Stimulated activated CD8-positive, alpha-beta memory T cell treated with anti-CD3 and anti-CD28 coated beads, Interleukin-2, amount 100 ng/mL, for 48 hours (primary cell): ENCODE measurements around the gene CD9.
"Not testable (repeated sequence)": the region's sequence is repeated elsewhere in the genome, so short reads cannot be mapped to it uniquely, and the experiment has no call there.

ENCODE experiments used
- DNase-seq, 2 donors: peaks; one replicate each; pipeline ENCODE4 v3.0.0-alpha.2; 2020; ENCODE audit warnings: low read depth in 2 of 2

The CD9 gene

DNA sequence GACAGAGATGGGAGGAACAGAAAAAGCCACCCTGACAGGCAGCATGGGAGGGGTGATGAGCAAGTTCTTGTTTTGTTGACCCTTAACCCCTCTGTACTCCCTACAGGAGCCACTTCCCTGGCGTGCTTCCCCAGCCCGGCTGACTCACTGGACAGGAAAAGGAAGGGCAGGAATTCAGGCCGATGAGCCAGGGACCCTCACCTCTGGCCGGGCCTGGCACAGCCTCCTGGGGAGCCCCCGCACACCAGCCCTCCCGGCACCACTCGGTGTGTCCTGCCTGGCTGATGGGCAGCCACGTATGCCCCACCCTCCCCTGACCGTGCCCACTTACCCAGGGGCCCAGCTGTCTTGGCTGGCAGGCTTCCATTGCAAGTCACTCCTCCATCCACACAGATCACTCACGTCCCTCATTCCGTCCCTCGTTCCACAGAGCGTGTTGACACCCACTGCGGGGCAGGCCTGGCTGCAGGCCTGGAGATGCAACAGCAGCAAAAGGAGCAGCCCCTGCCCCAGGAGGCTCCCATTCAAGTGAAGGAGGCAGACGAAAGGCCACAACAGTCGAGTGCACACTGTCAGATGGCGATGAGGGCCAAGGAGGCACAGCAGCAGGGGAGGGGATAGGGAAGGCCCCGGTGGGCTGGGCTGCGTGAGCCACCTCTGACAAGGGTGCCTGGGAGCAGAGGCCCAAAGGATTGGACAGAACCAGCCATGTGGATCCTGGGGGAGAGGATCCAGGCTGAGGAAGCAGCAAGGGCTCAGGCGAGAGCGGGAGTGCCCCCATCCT, 19.7 kb upstream of the CD9 start:
- DNase-seq: no peak

- no peak for DNase-seq
These were observed 19.0 kb upstream of the CD9 start for GRCh38 chr12:6181166-6181565.

DNA sequence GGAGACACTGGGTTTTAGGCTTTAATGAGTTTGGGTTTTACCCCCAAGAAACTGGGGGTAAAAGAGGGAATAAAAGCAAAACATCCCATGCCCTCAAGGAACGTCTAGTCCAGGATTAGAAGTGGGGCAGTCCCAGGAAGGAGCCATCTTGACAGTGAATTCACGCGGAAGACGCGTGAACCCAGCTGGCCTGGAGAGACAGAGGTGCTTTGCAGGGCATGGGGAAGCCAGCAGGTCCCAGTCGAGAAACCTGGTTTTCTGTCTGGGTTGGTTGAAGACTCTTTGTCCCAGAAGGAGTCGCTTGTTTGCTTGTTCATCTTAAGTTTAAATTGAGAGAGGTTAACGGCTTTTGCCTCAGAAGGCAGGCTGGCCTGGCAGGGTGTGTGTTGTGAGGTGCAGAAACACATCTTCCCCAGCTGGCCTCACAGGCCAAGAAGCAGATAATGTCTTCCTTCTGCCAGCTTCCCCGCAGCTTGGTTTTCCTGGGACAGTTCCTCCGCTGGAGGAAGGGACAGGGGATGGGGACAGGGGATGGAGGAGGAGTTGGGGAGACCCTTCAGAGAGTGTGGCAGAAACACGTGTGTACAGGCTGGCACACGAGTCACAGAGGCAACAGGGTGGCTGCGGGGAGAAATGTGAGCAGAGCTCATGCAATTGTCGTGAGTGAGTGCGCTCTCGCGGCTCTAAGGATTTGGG, 18.5 kb upstream of the CD9 start:
- DNase-seq: no peak

GRCh38 chr12:6182279-6182898, 17.8 kb upstream of the CD9 start:
- DNase-seq: no peak

GRCh38 chr12:6183689-6184428, 16.3 kb upstream of the CD9 start:
- no peak for DNase-seq

GRCh38 chr12:6185961-6186827, 14.0 kb upstream of the CD9 start:
- DNase-seq: no peak

GRCh38 chr12:6187948-6188793, 12.0 kb upstream of the CD9 start:
- DNase-seq: no peak

GRCh38 chr12:6189028-6189427, 11.2 kb upstream of the CD9 start:
- DNase-seq: no peak

DNA sequence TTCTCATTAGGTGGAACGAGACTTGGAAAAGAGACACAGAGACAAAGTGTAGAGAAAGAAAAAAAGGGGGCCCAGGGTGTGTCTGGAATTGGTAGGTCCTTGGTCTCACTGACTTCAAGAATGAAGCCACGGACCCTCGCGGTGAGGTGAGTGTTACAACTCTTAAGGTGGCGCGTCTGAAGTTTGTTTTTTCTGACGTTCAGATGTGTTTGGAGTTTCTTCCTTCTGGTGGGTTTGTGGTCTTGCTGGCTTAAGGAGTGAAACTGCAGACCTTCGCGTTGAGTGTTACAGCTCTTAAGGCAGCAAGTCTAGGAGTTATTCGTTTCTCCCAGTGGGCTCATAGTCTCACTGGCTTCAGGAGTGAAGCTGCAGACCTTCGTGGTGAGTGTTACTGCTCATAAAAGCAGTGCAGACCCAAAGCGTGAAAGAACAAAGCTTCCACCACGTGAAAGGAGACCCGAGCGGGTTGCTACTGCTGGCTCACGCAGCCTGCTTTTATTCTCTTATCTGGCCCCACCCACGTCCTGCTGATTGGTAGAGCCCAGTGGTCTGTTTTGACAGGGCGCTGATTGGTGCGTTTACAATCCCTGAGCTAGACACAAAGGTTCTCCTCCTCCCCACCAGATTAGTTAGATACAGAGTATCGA, 10.1 kb upstream of the CD9 start:
- not testable (repeated sequence) for DNase-seq

GRCh38 chr12:6190767-6191530, 9.3 kb upstream of the CD9 start:
- not testable (repeated sequence) for DNase-seq

- DNase-seq: no peak
These were observed 7.4 kb upstream of the CD9 start for GRCh38 chr12:6192604-6193380.

DNA sequence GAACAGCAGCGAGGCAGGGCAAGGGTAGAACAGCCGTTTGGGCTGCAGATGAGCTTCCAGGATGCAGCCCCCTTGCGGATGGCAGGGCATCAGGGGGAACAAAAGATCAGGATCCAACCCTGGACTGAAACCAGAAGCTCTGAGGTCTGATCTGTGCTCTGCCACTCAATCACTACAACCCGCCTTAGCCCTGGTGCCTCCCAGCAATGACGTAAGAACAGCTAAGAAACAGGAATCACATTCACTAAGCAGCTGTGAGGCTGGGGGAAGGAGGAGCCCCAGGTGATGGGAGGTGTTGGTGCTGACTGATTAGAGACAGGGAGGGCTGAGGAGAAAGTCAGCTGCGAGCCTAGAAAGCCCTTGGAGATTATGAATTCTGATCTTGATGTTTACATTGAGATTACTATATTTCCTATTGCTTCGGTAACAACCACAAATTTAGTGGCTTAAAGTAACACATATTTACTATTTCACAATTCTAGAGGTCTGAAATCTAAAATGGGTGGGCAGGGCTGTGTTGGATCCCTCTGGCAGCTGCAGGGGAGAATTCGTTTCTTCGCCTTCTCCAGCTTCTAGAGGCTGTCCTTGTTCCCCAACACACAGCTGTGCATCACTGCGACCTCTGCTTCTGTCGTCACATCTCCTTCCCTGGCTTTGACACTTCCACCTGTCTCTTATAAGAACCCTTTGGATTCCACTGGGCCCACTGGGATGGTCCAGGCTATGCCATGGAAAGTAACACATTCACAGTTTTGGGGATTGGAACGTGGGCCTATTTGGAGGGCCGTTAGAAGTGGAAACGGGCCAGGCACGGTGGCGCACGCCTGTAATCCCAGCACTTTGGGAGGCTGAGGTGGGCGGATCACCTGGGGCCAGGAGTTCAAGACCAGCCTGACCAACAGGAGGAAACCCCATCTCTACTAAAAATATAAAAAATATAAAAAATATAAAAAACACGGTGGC, 6.1 kb upstream of the CD9 start:
- no peak for DNase-seq

GRCh38 chr12:6195665-6196535, 4.3 kb upstream of the CD9 start:
- DNase-seq: peak; percentile 55 to 70

- DNase-seq: no peak
These were observed 2.1 kb upstream of the CD9 start for GRCh38 chr12:6198051-6198450.

- DNase-seq: no peak
These were observed 1.6 kb upstream of the CD9 start for GRCh38 chr12:6198556-6198955.

DNA sequence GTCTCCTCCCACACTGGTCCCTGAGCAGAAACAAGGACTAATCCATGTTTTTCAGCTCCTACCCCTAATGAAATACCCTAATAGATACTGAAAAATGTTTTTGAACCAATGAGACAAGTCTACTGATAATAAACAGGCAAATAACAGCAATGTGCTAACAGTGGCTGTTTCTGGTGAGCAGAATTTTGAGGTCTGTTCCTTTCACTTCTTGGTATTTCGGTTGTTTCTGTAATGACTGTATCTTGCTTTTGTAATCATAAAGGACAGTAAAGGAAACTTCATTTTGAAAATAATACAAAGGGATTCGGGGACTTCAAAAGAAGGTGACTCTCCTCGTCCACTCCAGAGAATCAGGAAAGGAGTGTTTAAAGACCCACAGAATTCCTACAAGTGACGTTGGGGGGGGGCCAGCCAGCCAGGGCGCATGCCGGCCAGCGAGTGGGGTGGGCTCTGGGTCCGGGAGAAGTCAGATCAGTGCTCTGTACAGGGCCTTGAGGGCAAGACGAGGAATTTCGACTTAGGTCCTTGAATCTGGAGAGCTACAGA, 1.1 kb upstream of the CD9 start:
- DNase-seq: no peak
